ENCODE results near the gene CEBPG.

Gene CEBPG

DNA sequence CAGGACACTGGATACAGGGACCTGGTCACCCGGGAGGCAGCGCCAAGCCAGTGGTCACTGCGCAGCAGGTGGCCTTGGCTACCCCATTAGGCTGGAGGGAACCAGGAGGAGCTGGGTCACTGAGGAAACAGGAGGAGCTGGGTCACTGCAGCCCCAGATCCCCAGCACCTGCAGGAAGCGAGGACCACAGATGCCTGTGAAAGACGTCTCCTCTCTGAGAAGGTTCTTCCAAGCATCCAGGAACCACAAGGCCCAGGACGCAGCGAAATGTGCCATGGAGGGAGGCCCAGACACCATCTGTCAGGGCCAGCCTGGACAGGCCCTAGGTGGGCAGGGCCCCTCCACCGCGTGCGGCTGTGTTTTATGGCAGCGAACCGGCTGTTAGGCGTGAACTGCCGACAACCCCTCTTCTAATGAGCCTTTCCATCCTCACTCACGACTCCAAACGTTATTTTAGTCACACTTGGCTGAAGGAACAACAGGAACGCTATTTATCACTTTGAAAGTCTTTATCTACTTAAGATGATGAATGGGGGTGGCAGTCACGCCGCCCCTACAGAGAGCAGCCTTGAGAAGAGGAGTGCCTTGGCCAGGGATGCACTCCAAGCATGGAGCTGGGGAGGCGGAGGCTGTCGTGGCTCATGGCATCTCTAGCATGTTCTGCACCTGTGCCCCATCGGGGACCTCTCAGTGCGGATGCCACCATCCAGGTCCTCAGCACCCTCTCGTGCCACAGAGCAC is 53.3 kb downstream of the CEBPG start:
- DNase-seq = no peak

DNA sequence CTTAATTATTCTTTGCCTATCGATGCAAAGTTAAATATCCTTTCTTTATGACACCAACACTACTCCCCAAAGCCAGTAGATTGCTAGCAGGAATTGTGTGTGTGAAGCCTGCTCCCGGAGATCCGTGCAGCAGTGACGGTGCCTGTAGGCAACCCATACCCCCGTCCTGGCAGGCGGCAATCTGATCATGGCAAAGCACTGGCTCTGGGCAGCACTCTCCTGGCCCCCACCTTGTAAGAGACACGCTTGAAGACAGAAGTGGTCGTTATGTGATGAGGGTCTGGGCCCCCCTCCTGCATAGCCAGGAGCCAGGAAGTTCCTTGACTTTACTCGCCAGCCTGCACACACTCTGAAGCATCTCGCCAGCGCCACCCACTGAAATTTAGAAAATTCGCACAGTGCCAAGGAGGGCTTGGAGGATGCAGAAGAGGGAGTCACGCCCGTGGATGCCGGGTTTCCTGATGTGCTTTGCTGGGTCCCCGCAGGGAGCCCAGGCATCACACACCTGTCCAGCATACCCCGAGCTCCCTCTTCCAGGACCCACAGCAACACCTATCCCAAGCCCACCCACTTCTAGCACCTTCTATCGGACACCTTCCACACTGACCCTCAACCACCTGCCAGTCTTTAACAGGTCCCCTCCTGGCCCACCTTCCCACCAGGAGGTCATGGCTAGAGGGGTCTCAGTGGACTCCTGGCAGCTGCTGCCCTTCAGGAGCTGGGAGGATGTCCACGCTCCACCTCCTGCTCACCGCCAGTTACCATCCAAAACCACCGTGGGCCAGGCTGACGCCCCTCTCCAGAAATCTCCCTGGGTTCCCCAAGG is 54.5 kb downstream of the CEBPG start:
- no peak for DNase-seq

DNA sequence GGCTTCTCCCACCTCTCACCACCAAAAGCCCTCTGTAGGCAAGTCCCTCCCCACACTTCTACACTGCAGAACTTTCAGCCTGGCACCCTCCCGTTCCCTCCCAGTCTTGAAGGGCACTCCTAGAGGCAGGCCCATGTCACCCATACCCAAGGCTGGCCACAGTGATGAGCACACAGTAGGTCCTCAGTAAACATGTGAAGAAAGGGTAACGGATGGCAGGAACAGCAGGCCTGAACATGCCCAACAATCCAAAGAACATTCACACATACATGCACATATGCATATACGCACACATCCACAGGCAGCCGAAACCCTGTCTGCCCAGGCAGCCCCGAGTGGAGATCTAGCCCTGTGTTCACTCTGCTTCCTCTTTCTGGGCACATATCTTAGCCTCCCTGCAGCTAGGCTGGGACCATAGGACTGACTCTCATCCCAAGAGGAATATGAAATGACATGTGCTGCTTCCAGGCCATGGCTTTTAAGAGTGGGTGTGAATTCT is 55.2 kb downstream of the CEBPG start:
- no peak for DNase-seq

DNA sequence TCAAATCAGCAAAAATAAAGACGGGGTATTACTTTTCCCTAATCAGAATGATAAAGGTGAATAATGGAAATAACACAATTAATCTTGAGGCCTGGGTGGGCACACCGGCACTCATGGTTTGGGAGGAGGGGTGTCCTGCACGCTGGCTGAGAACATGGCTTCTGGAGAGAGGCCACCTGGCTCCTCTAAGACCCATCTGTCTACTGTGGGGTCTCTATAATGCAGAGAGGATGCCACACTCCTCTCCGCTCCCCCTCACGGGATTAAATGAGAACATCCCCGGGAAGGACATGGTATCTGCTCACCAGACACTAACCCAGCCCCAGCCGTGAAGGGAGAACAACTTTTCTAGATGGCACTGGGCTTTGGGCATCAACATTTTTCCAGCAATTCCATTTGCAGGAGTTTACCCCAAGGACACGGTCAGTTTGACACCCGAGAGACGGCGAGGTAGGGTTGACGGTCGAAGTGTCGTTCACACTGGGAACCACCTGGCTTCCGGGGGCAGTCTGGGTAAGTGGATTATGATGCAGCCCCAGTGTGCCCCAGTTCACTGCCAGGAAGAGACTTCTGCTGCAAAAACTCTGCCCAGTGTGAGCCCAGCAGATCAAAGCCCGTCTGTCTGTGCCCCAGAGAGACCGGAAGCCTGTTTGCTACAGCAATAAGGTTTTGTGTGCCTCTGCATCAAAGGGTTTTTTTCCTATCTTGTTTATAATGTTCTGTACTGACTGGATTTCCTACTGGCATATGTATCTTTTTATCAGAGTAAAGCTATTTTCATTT is 56.6 kb downstream of the CEBPG start:
- no peak for DNase-seq

DNA sequence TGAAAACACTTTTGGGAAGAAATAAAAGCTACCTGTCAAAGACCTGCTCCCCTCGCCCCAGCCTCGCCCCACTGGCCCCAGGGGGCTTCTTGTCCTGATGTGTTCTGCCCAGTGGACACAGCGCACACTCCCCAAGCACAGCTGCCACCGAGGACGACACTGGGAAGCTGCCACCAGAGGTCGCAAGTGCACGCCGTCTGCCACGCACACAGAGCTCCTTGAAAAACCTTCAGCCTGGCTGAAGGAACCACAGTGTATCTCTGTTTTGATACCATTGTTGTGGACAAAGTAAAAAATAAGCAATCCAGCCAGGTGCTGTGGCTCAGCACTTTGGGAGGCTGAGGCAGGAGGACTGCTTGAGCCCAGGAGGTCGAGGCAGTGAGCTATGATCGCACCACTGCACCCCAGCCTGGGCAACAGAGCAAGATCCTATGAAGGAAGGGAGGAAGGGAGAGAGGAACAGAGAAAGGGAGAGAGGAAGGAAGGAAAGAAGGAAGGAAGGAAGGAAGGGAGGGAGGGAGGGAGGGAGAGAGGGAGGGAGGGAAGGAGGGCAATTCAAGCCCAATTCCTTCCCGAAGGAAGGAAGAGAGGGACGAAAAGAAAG is 57.3 kb downstream of the CEBPG start:
- no peak for DNase-seq

DNA sequence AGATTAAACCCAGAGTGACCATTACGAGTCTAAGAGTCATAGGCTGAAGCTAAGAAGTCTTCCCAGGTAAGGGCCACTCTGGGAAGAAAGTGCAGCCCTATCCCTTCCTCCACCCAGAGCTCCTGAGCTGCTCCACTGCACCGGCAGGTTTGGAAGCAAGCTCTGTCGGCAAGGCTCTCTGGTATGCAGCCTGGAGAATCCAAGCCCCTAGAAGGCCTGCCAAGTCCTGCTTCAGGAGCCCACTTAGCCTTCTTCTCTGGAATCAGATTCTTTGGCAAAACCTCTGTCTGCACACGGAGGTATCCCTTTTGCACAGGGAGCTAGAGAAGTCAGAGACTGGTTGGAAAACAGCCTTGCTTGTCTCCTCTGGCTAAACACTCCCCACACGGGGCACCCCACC is 58.5 kb downstream of the CEBPG start:
- no peak for DNase-seq
